Measurements from ENCODE around the gene SMOC1.

The SMOC1 gene

GRCh38 chr14:69922198-69922597 is 43.0 kb downstream of the SMOC1 start:
- H3K9me3 ChIP-seq (ENCODE audit: control insufficient read depth, insufficient read depth, low read length), result no peaks in the 10 kb centered on the region
- H3K27me3 ChIP-seq (ENCODE audit: control insufficient read depth, insufficient read depth, low read length), result no peaks in the 10 kb centered on the region
- no peaks in the 10 kb centered on the region for H3K36me3 ChIP-seq (ENCODE audit: control insufficient read depth, insufficient read depth, low read length)
- H3K9ac ChIP-seq (ENCODE audit: low read depth, low read length), result no peak overlapping the region
- no peaks in the 10 kb centered on the region for H3K4me1 ChIP-seq (ENCODE audit: control insufficient read depth, insufficient read depth, low read length)
- H3K4me3 ChIP-seq (ENCODE audit: low read depth, low read length), result no peak overlapping the region
- H3K27ac ChIP-seq (ENCODE audit: low read depth, low read length), result no peak overlapping the region

- Histone ChIP-seq H3K4me3 (ENCODE audit: low read depth, low read length) (no peak overlapping the region), H3K4me1 (ENCODE audit: control insufficient read depth, insufficient read depth, low read length) (no peaks in the 10 kb centered on the region), H3K36me3 (ENCODE audit: control insufficient read depth, insufficient read depth, low read length) (no peaks in the 10 kb centered on the region), H3K27me3 (ENCODE audit: control insufficient read depth, insufficient read depth, low read length) (no peaks in the 10 kb centered on the region), H3K9ac (ENCODE audit: low read depth, low read length) (no peak overlapping the region), H3K9me3 (ENCODE audit: control insufficient read depth, insufficient read depth, low read length) (no peaks in the 10 kb centered on the region), H3K27ac (ENCODE audit: low read depth, low read length) (no peak overlapping the region)
Measured at GRCh38 chr14:69924201-69924600, 45.0 kb downstream of the SMOC1 start.

- Histone ChIP-seq H3K9ac (ENCODE audit: low read depth, low read length) (no peak overlapping the region), H3K9me3 (ENCODE audit: control insufficient read depth, insufficient read depth, low read length) (no peaks in the 10 kb centered on the region), H3K4me1 (ENCODE audit: control insufficient read depth, insufficient read depth, low read length) (peaks cover 6% of the 10 kb centered on the region; the same call in 1 of the 2 replicates), H3K27me3 (ENCODE audit: control insufficient read depth, insufficient read depth, low read length) (no peaks in the 10 kb centered on the region), H3K27ac (ENCODE audit: low read depth, low read length) (no peak overlapping the region), H3K4me3 (ENCODE audit: low read depth, low read length) (no peak overlapping the region), H3K36me3 (ENCODE audit: control insufficient read depth, insufficient read depth, low read length) (no peaks in the 10 kb centered on the region)
Measured at GRCh38 chr14:69928111-69928523, 48.9 kb downstream of the SMOC1 start.

GRCh38 chr14:69930780-69931379 is 51.7 kb downstream of the SMOC1 start:
- no peaks in the 10 kb centered on the region for H3K9me3 ChIP-seq (ENCODE audit: control insufficient read depth, insufficient read depth, low read length)
- H3K36me3 ChIP-seq (ENCODE audit: control insufficient read depth, insufficient read depth, low read length), result no peaks in the 10 kb centered on the region
- H3K9ac ChIP-seq (ENCODE audit: low read depth, low read length), result no peak overlapping the region
- no peak overlapping the region for H3K27ac ChIP-seq (ENCODE audit: low read depth, low read length)
- peaks cover 6% of the 10 kb centered on the region; the same call in 1 of the 2 replicates for H3K4me1 ChIP-seq (ENCODE audit: control insufficient read depth, insufficient read depth, low read length)
- no peak overlapping the region for H3K4me3 ChIP-seq (ENCODE audit: low read depth, low read length)
- no peaks in the 10 kb centered on the region for H3K27me3 ChIP-seq (ENCODE audit: control insufficient read depth, insufficient read depth, low read length)

- H3K9ac ChIP-seq (ENCODE audit: low read depth, low read length), result no peak overlapping the region
- peaks cover 6% of the 10 kb centered on the region; the same call in 1 of the 2 replicates for H3K4me1 ChIP-seq (ENCODE audit: control insufficient read depth, insufficient read depth, low read length)
- no peak overlapping the region for H3K4me3 ChIP-seq (ENCODE audit: low read depth, low read length)
- H3K27me3 ChIP-seq (ENCODE audit: control insufficient read depth, insufficient read depth, low read length), result no peaks in the 10 kb centered on the region
- H3K9me3 ChIP-seq (ENCODE audit: control insufficient read depth, insufficient read depth, low read length), result no peaks in the 10 kb centered on the region
- H3K27ac ChIP-seq (ENCODE audit: low read depth, low read length), result no peak overlapping the region
- no peaks in the 10 kb centered on the region for H3K36me3 ChIP-seq (ENCODE audit: control insufficient read depth, insufficient read depth, low read length)
Measured at GRCh38 chr14:69931960-69932359, 52.7 kb downstream of the SMOC1 start.

- H3K27ac ChIP-seq (ENCODE audit: low read depth, low read length), result no peak overlapping the region
- peaks cover 6% of the 10 kb centered on the region; the same call in 1 of the 2 replicates for H3K4me1 ChIP-seq (ENCODE audit: control insufficient read depth, insufficient read depth, low read length)
- H3K27me3 ChIP-seq (ENCODE audit: control insufficient read depth, insufficient read depth, low read length), result no peaks in the 10 kb centered on the region
- H3K9ac ChIP-seq (ENCODE audit: low read depth, low read length), result no peak overlapping the region
- no peaks in the 10 kb centered on the region for H3K36me3 ChIP-seq (ENCODE audit: control insufficient read depth, insufficient read depth, low read length)
- no peak overlapping the region for H3K4me3 ChIP-seq (ENCODE audit: low read depth, low read length)
- no peaks in the 10 kb centered on the region for H3K9me3 ChIP-seq (ENCODE audit: control insufficient read depth, insufficient read depth, low read length)
Measured at GRCh38 chr14:69932391-69932790, 53.2 kb downstream of the SMOC1 start.

GRCh38 chr14:69933623-69934275 is 54.5 kb downstream of the SMOC1 start:
- Histone ChIP-seq H3K9me3 (ENCODE audit: control insufficient read depth, insufficient read depth, low read length) (no peaks in the 10 kb centered on the region), H3K36me3 (ENCODE audit: control insufficient read depth, insufficient read depth, low read length) (no peaks in the 10 kb centered on the region), H3K4me3 (ENCODE audit: low read depth, low read length) (no peak overlapping the region), H3K27me3 (ENCODE audit: control insufficient read depth, insufficient read depth, low read length) (no peaks in the 10 kb centered on the region), H3K4me1 (ENCODE audit: control insufficient read depth, insufficient read depth, low read length) (peaks cover 6% of the 10 kb centered on the region; the same call in 1 of the 2 replicates), H3K27ac (ENCODE audit: low read depth, low read length) (no peak overlapping the region), H3K9ac (ENCODE audit: low read depth, low read length) (no peak overlapping the region)

GRCh38 chr14:69937367-69938081 is 58.3 kb downstream of the SMOC1 start:
- H3K9me3 ChIP-seq (ENCODE audit: control insufficient read depth, insufficient read depth, low read length), result no peaks in the 10 kb centered on the region
- H3K9ac ChIP-seq (ENCODE audit: low read depth, low read length), result no peak overlapping the region
- no peak overlapping the region for H3K27ac ChIP-seq (ENCODE audit: low read depth, low read length)
- H3K36me3 ChIP-seq (ENCODE audit: control insufficient read depth, insufficient read depth, low read length), result no peaks in the 10 kb centered on the region
- no peak overlapping the region for H3K4me3 ChIP-seq (ENCODE audit: low read depth, low read length)
- no peaks in the 10 kb centered on the region for H3K4me1 ChIP-seq (ENCODE audit: control insufficient read depth, insufficient read depth, low read length)
- H3K27me3 ChIP-seq (ENCODE audit: control insufficient read depth, insufficient read depth, low read length), result no peaks in the 10 kb centered on the region

GRCh38 chr14:69938751-69939150 is 59.5 kb downstream of the SMOC1 start:
- H3K9me3 ChIP-seq (ENCODE audit: control insufficient read depth, insufficient read depth, low read length), result no peaks in the 10 kb centered on the region
- H3K9ac ChIP-seq (ENCODE audit: low read depth, low read length), result no peak overlapping the region
- no peaks in the 10 kb centered on the region for H3K4me1 ChIP-seq (ENCODE audit: control insufficient read depth, insufficient read depth, low read length)
- H3K4me3 ChIP-seq (ENCODE audit: low read depth, low read length), result no peak overlapping the region
- no peak overlapping the region for H3K27ac ChIP-seq (ENCODE audit: low read depth, low read length)
- no peaks in the 10 kb centered on the region for H3K36me3 ChIP-seq (ENCODE audit: control insufficient read depth, insufficient read depth, low read length)
- H3K27me3 ChIP-seq (ENCODE audit: control insufficient read depth, insufficient read depth, low read length), result no peaks in the 10 kb centered on the region

- H3K36me3 ChIP-seq (ENCODE audit: control insufficient read depth, insufficient read depth, low read length), result no peaks in the 10 kb centered on the region
- H3K27ac ChIP-seq (ENCODE audit: low read depth, low read length), result no peak overlapping the region
- no peaks in the 10 kb centered on the region for H3K4me1 ChIP-seq (ENCODE audit: control insufficient read depth, insufficient read depth, low read length)
- H3K9me3 ChIP-seq (ENCODE audit: control insufficient read depth, insufficient read depth, low read length), result no peaks in the 10 kb centered on the region; the same call in 1 of the 2 replicates
- no peaks in the 10 kb centered on the region for H3K27me3 ChIP-seq (ENCODE audit: control insufficient read depth, insufficient read depth, low read length)
- no peak overlapping the region for H3K4me3 ChIP-seq (ENCODE audit: low read depth, low read length)
- no peak overlapping the region for H3K9ac ChIP-seq (ENCODE audit: low read depth, low read length)
Measured at GRCh38 chr14:69941768-69942742, 62.8 kb downstream of the SMOC1 start.

Data from HUES48 (cell line).